BE2C (cell line): Measurements from ENCODE around the gene PLPP2.

ENCODE experiments used
- DNase-seq: peaks from one replicate; pipeline ENCODE4 v3.0.0-alpha.2; 2020
- H3K27me3 ChIP-seq: fragments of 250-450 bp; sonication (Bioruptor Pico); 2 replicates; pipeline ENCODE4 v1.5.1; 2020; ENCODE audit warnings: mild to moderate bottlenecking
- H3K36me3 ChIP-seq: fragments of 250-450 bp; sonication (Bioruptor Pico); 2 replicates; pipeline ENCODE4 v1.5.1; 2020; ENCODE audit warnings: mild to moderate bottlenecking
- H3K4me1 ChIP-seq: fragments of 250-450 bp; sonication (Bioruptor Pico); 2 replicates; pipeline ENCODE4 v1.5.1; 2020
- H3K4me3 ChIP-seq: 2 replicates; pipeline ENCODE4 v1.5.1; 2011; ENCODE audit warnings: low read depth, low read length
- H3K9me3 ChIP-seq: fragments of 250-450 bp; sonication (Bioruptor Pico); 2 replicates; pipeline ENCODE4 v1.5.1; 2020
- CTCF ChIP-seq: IDR thresholded peaks from 2 replicates; pipeline ENCODE4 v1.5.1; 2012; ENCODE audit warnings: mild to moderate bottlenecking, low read depth, low read length

The PLPP2 gene

GRCh38 chr19:327291-328024 is 36.3 kb upstream of the PLPP2 start:
- Histone ChIP-seq H3K36me3 (peaks cover 66% of the 10 kb centered on the region), H3K4me1 (no peaks in the 10 kb centered on the region), H3K27me3 (no peaks in the 10 kb centered on the region), H3K4me3 (no peak overlapping the region), H3K9me3 (peaks cover 6% of the 10 kb centered on the region)
- DNase-seq: no peak
- no peak for TF ChIP-seq CTCF

- Histone ChIP-seq H3K4me3 (no peak overlapping the region), H3K27me3 (no peaks in the 10 kb centered on the region), H3K36me3 (peaks cover 68% of the 10 kb centered on the region), H3K4me1 (no peaks in the 10 kb centered on the region), H3K9me3 (peaks cover 6% of the 10 kb centered on the region)
- no peak for DNase-seq
- TF ChIP-seq CTCF: no peak
Measured at GRCh38 chr19:326871-327270, 35.7 kb upstream of the PLPP2 start.

GRCh38 chr19:325937-326565 is 34.8 kb upstream of the PLPP2 start:
- Histone ChIP-seq H3K27me3 (no peaks in the 10 kb centered on the region), H3K4me1 (no peaks in the 10 kb centered on the region), H3K36me3 (peaks cover 65% of the 10 kb centered on the region), H3K9me3 (peaks cover 6% of the 10 kb centered on the region), H3K4me3 (no peak overlapping the region)
- TF ChIP-seq CTCF: no peak
- no peak for DNase-seq

GRCh38 chr19:325173-325936 is 34.2 kb upstream of the PLPP2 start:
- no peak for DNase-seq
- Histone ChIP-seq H3K9me3 (peaks cover 6% of the 10 kb centered on the region), H3K36me3 (peaks cover 65% of the 10 kb centered on the region), H3K27me3 (no peaks in the 10 kb centered on the region), H3K4me1 (no peaks in the 10 kb centered on the region), H3K4me3 (no peak overlapping the region)
- no peak for TF ChIP-seq CTCF

- Histone ChIP-seq H3K4me1 (no peaks in the 10 kb centered on the region), H3K9me3 (peaks cover 6% of the 10 kb centered on the region), H3K4me3 (no peak overlapping the region), H3K36me3 (peaks cover 62% of the 10 kb centered on the region), H3K27me3 (no peaks in the 10 kb centered on the region)
- DNase-seq: no peak
- no peak for TF ChIP-seq CTCF
Measured at GRCh38 chr19:324716-325115, 33.5 kb upstream of the PLPP2 start.
